Aorta (tissue), 5 donors: ENCODE data around the gene DRAXIN. TPM values are rescaled to one million over a fixed set of nuclear protein-coding genes. Genes with fewer than 3 reads are reported as not detected.

Experiments used
- ATAC-seq: fragments of 200-7000 bp; cut with Tn5 transposase; one replicate; pipeline ENCODE4 v1.9.1; 2022; ENCODE audit warnings: moderate library complexity; ENCODE audit not compliant: low FRiP score
- DNase-seq, 2 donors: peaks; one replicate each; pipeline ENCODE4 v3.0.0-alpha.2; 2020
- H3K27ac ChIP-seq, 2 donors: one replicate each; pipeline ENCODE4 v1.5.1; 2013; ENCODE audit warnings: low read length in 2 of 2, mild to moderate bottlenecking in 2 of 2, moderate library complexity in 2 of 2, control low read depth in 1 of 2, inconsistent platforms in 1 of 2, low read depth in 1 of 2
- H3K27me3 ChIP-seq, 2 donors: one replicate each; pipeline ENCODE4 v1.6.1; 2013; ENCODE audit warnings: control low read depth in 1 of 2, low read length in 1 of 2, mild to moderate bottlenecking in 1 of 2, moderate library complexity in 1 of 2; ENCODE audit not compliant: insufficient read depth in 2 of 2, control insufficient read depth in 1 of 2
- H3K36me3 ChIP-seq, 2 donors: one replicate each; pipeline ENCODE4 v1.6.1; 2013; ENCODE audit warnings: control low read depth in 1 of 2, low read length in 1 of 2, mild to moderate bottlenecking in 1 of 2; ENCODE audit not compliant: insufficient read depth in 2 of 2, control insufficient read depth in 1 of 2
- H3K4me1 ChIP-seq, 2 donors: one replicate each; pipeline ENCODE4 v1.6.1; 2013; ENCODE audit warnings: low read length in 2 of 2, control low read depth in 1 of 2, mild to moderate bottlenecking in 1 of 2, moderate library complexity in 1 of 2; ENCODE audit not compliant: insufficient read depth in 2 of 2, control insufficient read depth in 1 of 2
- H3K4me3 ChIP-seq, 2 donors: one replicate each; pipeline ENCODE4 v1.5.1; 2013; ENCODE audit warnings: low read length in 2 of 2, control low read depth in 1 of 2, mild to moderate bottlenecking in 1 of 2
- H3K9me3 ChIP-seq: one replicate; pipeline ENCODE4 v1.6.1; 2013; ENCODE audit warnings: mild to moderate bottlenecking, low read length; ENCODE audit not compliant: control insufficient read depth
- WGBS, 2 donors: extraction: QIAGEN DNeasy Blood & Tissue Kit; methylation state at CpG; one replicate each; pipeline ENCODE4 v1.1.7; 2013; 5-methylcytosine and 5-hydroxymethylcytosine counted together
- intact Hi-C, 2 donors: fragments of 100-400 bp; cut with DNase I; formaldehyde crosslinking; loops; one replicate each; pipeline versions ENCODE4 v1.14.2 to v1.15.0; 2022
- polyA plus RNA-seq, 2 donors: library from polyadenylated mRNA; stranded (reverse); fragments of 200-250 nt; gene quantifications; one replicate each; pipeline ENCODE4 v1.2.3, GENCODE V29; 2013
- total RNA-seq, 2 donors: library from RNA; stranded (reverse); fragmentation: NEBNext Ultra II Directional; extraction: Animal tissue kit (Norgen Biotek cat#: 25700); gene quantifications; one replicate each; pipeline ENCODE4 v1.2.1, GENCODE V29; 2021
- donor health status: healthy with polysubstance abuse.
- donor health status: Bipolar disorder and iron deficiency.
- donor health status: DM: no; HTN: no; CAD: no.
- donor health status: DM: no; HTN: no; CAD: no.
- donor health status: DM: yes; HTN: yes; CAD: no.

DRAXIN gene
- total and polyA plus RNA-seq, 4 donors: 0.03 to 0.21 TPM; not detected in 2

- no peaks in the 10 kb centered on the region for H3K4me1 ChIP-seq
- H3K36me3 ChIP-seq: no peaks in the 10 kb centered on the region
- intact Hi-C loops: loop anchor here (5.0 kb wide), 2 partner anchors 69 to 479 kb away; partner anchors contain the start of genes FBXO2 (in 1 of the 2) and FBXO44 (in 1 of the 2)
- ATAC-seq: no peak
- H3K27me3 ChIP-seq: no peaks in the 10 kb centered on the region
- no peak overlapping the region for H3K27ac ChIP-seq
- 20 to 26% methylated on average over 4 of the region's 4 CpGs for WGBS, 2 donors
- H3K9me3 ChIP-seq: no peaks in the 10 kb centered on the region
- no peak for DNase-seq
- no peak overlapping the region for H3K4me3 ChIP-seq
Observed at GRCh38 chr1:11721311-11721710, 29.8 kb downstream of the DRAXIN start.

- Histone ChIP-seq H3K9me3 (no peaks in the 10 kb centered on the region), H3K27me3 (no peaks in the 10 kb centered on the region), H3K4me3 (no peak overlapping the region), H3K27ac (no peak overlapping the region), H3K4me1 (no peaks in the 10 kb centered on the region), H3K36me3 (no peaks in the 10 kb centered on the region)
- intact Hi-C loops: loop anchor here (5.0 kb wide), 2 partner anchors 70 to 480 kb away; partner anchors contain the start of genes FBXO2 (in 1 of the 2) and FBXO44 (in 1 of the 2)
- WGBS, 2 donors: 7% methylated on average over 2 of the region's 2 CpGs
- DNase-seq (no peak), ATAC-seq (no peak)
Observed at GRCh38 chr1:11722538-11722937, 31.0 kb downstream of the DRAXIN start.

- Histone ChIP-seq H3K4me1 (no peaks in the 10 kb centered on the region), H3K27ac (no peak overlapping the region), H3K9me3 (no peaks in the 10 kb centered on the region), H3K4me3 (no peak overlapping the region), H3K27me3 (no peaks in the 10 kb centered on the region), H3K36me3 (no peaks in the 10 kb centered on the region)
- ATAC-seq: no peak
- intact Hi-C loops: no loop called here
- DNase-seq: no peak
- 90 to 92% methylated on average over 5 of the region's 5 CpGs for WGBS, 2 donors
Observed at GRCh38 chr1:11725616-11726015, 34.1 kb downstream of the DRAXIN start.

GRCh38 chr1:11727119-11727518 is 35.6 kb downstream of the DRAXIN start:
- H3K4me1 ChIP-seq: no peaks in the 10 kb centered on the region
- WGBS, 2 donors: 91 to 92% methylated on average over 4 of the region's 4 CpGs
- intact Hi-C loops: no loop called here

GRCh38 chr1:11728126-11728806 is 36.8 kb downstream of the DRAXIN start:
- no peaks in the 10 kb centered on the region for H3K27me3 ChIP-seq
- no peaks in the 10 kb centered on the region for H3K9me3 ChIP-seq
- H3K36me3 ChIP-seq: no peaks in the 10 kb centered on the region
- intact Hi-C loops: no loop called here
- 94 to 95% methylated on average over 4 of the region's 4 CpGs for WGBS, 2 donors
- DNase-seq (no peak), ATAC-seq (no peak)
- H3K27ac ChIP-seq: no peak overlapping the region
- H3K4me3 ChIP-seq: no peak overlapping the region
- no peaks in the 10 kb centered on the region for H3K4me1 ChIP-seq

More at GRCh38 chr1:11727119-11727518, 35.6 kb downstream of the DRAXIN start:
- no peak overlapping the region for H3K4me3 ChIP-seq
- ATAC-seq (no peak), DNase-seq (no peak)
- H3K27ac ChIP-seq: no peak overlapping the region
- no peaks in the 10 kb centered on the region for H3K9me3 ChIP-seq
- H3K36me3 ChIP-seq: no peaks in the 10 kb centered on the region
- no peaks in the 10 kb centered on the region for H3K27me3 ChIP-seq

- Histone ChIP-seq H3K4me3 (no peak overlapping the region), H3K4me1 (no peaks in the 10 kb centered on the region), H3K27me3 (no peaks in the 10 kb centered on the region), H3K9me3 (no peaks in the 10 kb centered on the region), H3K27ac (no peak overlapping the region), H3K36me3 (no peaks in the 10 kb centered on the region)
- no peak for ATAC-seq
- intact Hi-C loops: no loop called here
- 93 to 95% methylated on average over 11 of the region's 11 CpGs for WGBS, 2 donors
- DNase-seq: no peak
Observed at GRCh38 chr1:11729155-11729497, 37.6 kb downstream of the DRAXIN start.

GRCh38 chr1:11729498-11730428 is 38.3 kb downstream of the DRAXIN start:
- H3K4me1 ChIP-seq: no peaks in the 10 kb centered on the region
- DNase-seq: no peak
- no peak overlapping the region for H3K4me3 ChIP-seq
- 79 to 81% methylated on average over 26 of the region's 26 CpGs for WGBS, 2 donors
- H3K27ac ChIP-seq: no peak overlapping the region
- intact Hi-C loops: no loop called here
- H3K27me3 ChIP-seq: no peaks in the 10 kb centered on the region
- H3K9me3 ChIP-seq: no peaks in the 10 kb centered on the region
- no peak for ATAC-seq
- no peaks in the 10 kb centered on the region for H3K36me3 ChIP-seq

- ATAC-seq: no peak
- WGBS, 2 donors: 47 to 57% methylated on average over 5 of the region's 5 CpGs
- Histone ChIP-seq H3K36me3 (no peaks in the 10 kb centered on the region), H3K9me3 (no peaks in the 10 kb centered on the region), H3K4me1 (no peaks in the 10 kb centered on the region), H3K27ac (no peak overlapping the region), H3K4me3 (no peak overlapping the region), H3K27me3 (no peaks in the 10 kb centered on the region)
- intact Hi-C loops: no loop called here
- DNase-seq: no peak
Observed at GRCh38 chr1:11730429-11730891, 39.0 kb downstream of the DRAXIN start.
